Nephron progenitor cell (in vitro differentiated cells): ENCODE data around the gene ITGAV.

ENCODE experiments used
- DNase-seq: peaks from one replicate; pipeline ENCODE4 v3.0.0; 2021
- H3K27ac Mint-ChIP-seq: 2 replicates; pipeline ENCODE4 v1.8.0; 2021; ENCODE audit warnings: mild to moderate bottlenecking, moderate library complexity, mixed read lengths
- H3K27me3 Mint-ChIP-seq: 2 replicates; pipeline ENCODE4 v1.8.0; 2021; ENCODE audit warnings: mild to moderate bottlenecking, low read depth, mixed read lengths; ENCODE audit not compliant: poor library complexity
- H3K36me3 Mint-ChIP-seq: 2 replicates; pipeline ENCODE4 v1.8.0; 2021; ENCODE audit warnings: low read depth, mixed read lengths
- H3K4me1 Mint-ChIP-seq: 2 replicates; pipeline ENCODE4 v1.8.0; 2021; ENCODE audit warnings: mixed read lengths
- H3K4me3 Mint-ChIP-seq: 2 replicates; pipeline ENCODE4 v1.8.0; 2021; ENCODE audit warnings: mild to moderate bottlenecking, moderate library complexity, mixed read lengths
- H3K9me3 Mint-ChIP-seq: 2 replicates; pipeline ENCODE4 v1.8.0; 2021; ENCODE audit warnings: mild to moderate bottlenecking, moderate library complexity, mixed read lengths
- CTCF ChIP-seq: fragments of 200-600 bp; sonication (generic); IDR thresholded peaks from 2 replicates; pipeline ENCODE4 v1.5.0; 2021; ENCODE audit warnings: antibody characterized with exemption

ITGAV gene

GRCh38 chr2:186618696-186619095 is 28.8 kb downstream of the ITGAV start:
- peaks cover 36% of the 10 kb centered on the region for H3K36me3 Mint-ChIP-seq
- H3K4me3 Mint-ChIP-seq: no peak overlapping the region
- DNase-seq: no peak
- peaks cover 2% of the 10 kb centered on the region for H3K27me3 Mint-ChIP-seq
- H3K4me1 Mint-ChIP-seq: no peaks in the 10 kb centered on the region
- no peak for TF ChIP-seq CTCF
- H3K9me3 Mint-ChIP-seq: no peaks in the 10 kb centered on the region
- H3K27ac Mint-ChIP-seq: no peak overlapping the region

GRCh38 chr2:186623084-186623483 is 33.2 kb downstream of the ITGAV start:
- Mint-ChIP-seq H3K27me3 (peaks cover 2% of the 10 kb centered on the region), H3K4me3 (no peak overlapping the region), H3K4me1 (no peaks in the 10 kb centered on the region), H3K9me3 (no peaks in the 10 kb centered on the region), H3K27ac (peak overlapping the region; percentile 56), H3K36me3 (peaks cover 33% of the 10 kb centered on the region)
- no peak for TF ChIP-seq CTCF
- DNase-seq: no peak

GRCh38 chr2:186624276-186624675 is 34.4 kb downstream of the ITGAV start:
- no peaks in the 10 kb centered on the region for H3K4me1 Mint-ChIP-seq
- no peak overlapping the region for H3K4me3 Mint-ChIP-seq
- no peak for DNase-seq
- peaks cover 33% of the 10 kb centered on the region for H3K36me3 Mint-ChIP-seq
- H3K9me3 Mint-ChIP-seq: no peaks in the 10 kb centered on the region
- H3K27ac Mint-ChIP-seq: no peak overlapping the region
- peaks cover 2% of the 10 kb centered on the region for H3K27me3 Mint-ChIP-seq
- no peak for TF ChIP-seq CTCF

- Mint-ChIP-seq H3K4me1 (no peaks in the 10 kb centered on the region), H3K9me3 (no peaks in the 10 kb centered on the region), H3K27me3 (no peaks in the 10 kb centered on the region), H3K27ac (peak overlapping the region; percentile 45), H3K36me3 (peaks cover 5% of the 10 kb centered on the region), H3K4me3 (no peak overlapping the region)
- no peak for TF ChIP-seq CTCF
- no peak for DNase-seq
These were observed 39.6 kb downstream of the ITGAV start for GRCh38 chr2:186629250-186629996.

GRCh38 chr2:186632417-186632816 is 42.6 kb downstream of the ITGAV start:
- TF ChIP-seq CTCF: no peak
- H3K4me3 Mint-ChIP-seq: no peak overlapping the region
- DNase-seq: no peak
- no peaks in the 10 kb centered on the region for H3K27me3 Mint-ChIP-seq
- no peaks in the 10 kb centered on the region for H3K4me1 Mint-ChIP-seq
- H3K9me3 Mint-ChIP-seq: no peaks in the 10 kb centered on the region
- no peak overlapping the region for H3K27ac Mint-ChIP-seq
- H3K36me3 Mint-ChIP-seq: no peaks in the 10 kb centered on the region

- Mint-ChIP-seq H3K4me1 (no peaks in the 10 kb centered on the region), H3K27ac (no peak overlapping the region), H3K27me3 (no peaks in the 10 kb centered on the region), H3K36me3 (peaks cover 4% of the 10 kb centered on the region), H3K9me3 (no peaks in the 10 kb centered on the region), H3K4me3 (no peak overlapping the region)
- no peak for TF ChIP-seq CTCF
- DNase-seq: no peak
These were observed 44.8 kb downstream of the ITGAV start for GRCh38 chr2:186634701-186635100.
